GM06990 (cell line): ENCODE measurements around the gene ATG13.

Experiments used
- DNase-seq: peaks from one replicate; pipeline ENCODE4 v3.0.0-alpha.2; 2011; ENCODE audit not compliant: insufficient read length; ENCODE audit errors: extremely low read depth
- H3K27me3 ChIP-seq: replicated peaks from 2 replicates; pipeline ENCODE4 v1.6.0; 2011; ENCODE audit warnings: low read length; ENCODE audit not compliant: control insufficient read depth, insufficient read depth
- H3K36me3 ChIP-seq: 2 replicates; pipeline ENCODE4 v1.5.1; 2011; ENCODE audit warnings: low read length; ENCODE audit not compliant: control insufficient read depth, insufficient read depth
- H3K4me3 ChIP-seq: replicated peaks from 2 replicates; pipeline ENCODE4 v1.5.1; 2011; ENCODE audit warnings: low read depth, mild to moderate bottlenecking, control low read depth, low read length
- TF ChIP-seq, protein P1 (sequence below): IDR thresholded peaks from 2 replicates; pipeline ENCODE4 v1.5.1; 2011; ENCODE audit warnings: low read length, control low read depth, mild to moderate bottlenecking, inconsistent platforms; ENCODE audit not compliant: insufficient read depth, poor library complexity, severe bottlenecking

Gene ATG13

DNA sequence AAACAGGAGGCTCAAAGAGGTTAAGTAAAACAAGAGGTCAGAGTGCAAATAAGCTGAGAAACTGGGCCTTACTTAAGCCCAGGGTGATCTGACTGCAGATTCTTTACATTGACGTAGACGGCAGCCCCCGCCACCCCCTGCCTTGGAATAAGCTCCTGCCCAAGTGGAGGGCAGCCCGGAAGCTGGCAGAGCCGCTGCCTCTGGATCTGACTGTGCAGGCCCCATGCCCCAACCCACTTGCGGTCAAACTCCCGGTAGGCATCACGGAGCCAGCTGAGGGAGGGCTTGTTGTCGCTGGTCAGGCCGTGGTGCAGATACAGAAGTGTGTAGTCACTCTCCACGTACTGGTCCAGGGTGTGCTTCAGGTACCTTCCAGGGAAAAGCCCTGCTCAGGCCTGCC lies 64.5 kb downstream of the ATG13 start:
- no peak for DNase-seq
- Histone ChIP-seq H3K36me3 (peaks cover 19% of the 10 kb centered on the region), H3K4me3 (no peak overlapping the region), H3K27me3 (no peaks in the 10 kb centered on the region)
- TF ChIP-seq, protein P1, sequence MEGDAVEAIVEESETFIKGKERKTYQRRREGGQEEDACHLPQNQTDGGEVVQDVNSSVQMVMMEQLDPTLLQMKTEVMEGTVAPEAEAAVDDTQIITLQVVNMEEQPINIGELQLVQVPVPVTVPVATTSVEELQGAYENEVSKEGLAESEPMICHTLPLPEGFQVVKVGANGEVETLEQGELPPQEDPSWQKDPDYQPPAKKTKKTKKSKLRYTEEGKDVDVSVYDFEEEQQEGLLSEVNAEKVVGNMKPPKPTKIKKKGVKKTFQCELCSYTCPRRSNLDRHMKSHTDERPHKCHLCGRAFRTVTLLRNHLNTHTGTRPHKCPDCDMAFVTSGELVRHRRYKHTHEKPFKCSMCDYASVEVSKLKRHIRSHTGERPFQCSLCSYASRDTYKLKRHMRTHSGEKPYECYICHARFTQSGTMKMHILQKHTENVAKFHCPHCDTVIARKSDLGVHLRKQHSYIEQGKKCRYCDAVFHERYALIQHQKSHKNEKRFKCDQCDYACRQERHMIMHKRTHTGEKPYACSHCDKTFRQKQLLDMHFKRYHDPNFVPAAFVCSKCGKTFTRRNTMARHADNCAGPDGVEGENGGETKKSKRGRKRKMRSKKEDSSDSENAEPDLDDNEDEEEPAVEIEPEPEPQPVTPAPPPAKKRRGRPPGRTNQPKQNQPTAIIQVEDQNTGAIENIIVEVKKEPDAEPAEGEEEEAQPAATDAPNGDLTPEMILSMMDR, result no peak

DNA sequence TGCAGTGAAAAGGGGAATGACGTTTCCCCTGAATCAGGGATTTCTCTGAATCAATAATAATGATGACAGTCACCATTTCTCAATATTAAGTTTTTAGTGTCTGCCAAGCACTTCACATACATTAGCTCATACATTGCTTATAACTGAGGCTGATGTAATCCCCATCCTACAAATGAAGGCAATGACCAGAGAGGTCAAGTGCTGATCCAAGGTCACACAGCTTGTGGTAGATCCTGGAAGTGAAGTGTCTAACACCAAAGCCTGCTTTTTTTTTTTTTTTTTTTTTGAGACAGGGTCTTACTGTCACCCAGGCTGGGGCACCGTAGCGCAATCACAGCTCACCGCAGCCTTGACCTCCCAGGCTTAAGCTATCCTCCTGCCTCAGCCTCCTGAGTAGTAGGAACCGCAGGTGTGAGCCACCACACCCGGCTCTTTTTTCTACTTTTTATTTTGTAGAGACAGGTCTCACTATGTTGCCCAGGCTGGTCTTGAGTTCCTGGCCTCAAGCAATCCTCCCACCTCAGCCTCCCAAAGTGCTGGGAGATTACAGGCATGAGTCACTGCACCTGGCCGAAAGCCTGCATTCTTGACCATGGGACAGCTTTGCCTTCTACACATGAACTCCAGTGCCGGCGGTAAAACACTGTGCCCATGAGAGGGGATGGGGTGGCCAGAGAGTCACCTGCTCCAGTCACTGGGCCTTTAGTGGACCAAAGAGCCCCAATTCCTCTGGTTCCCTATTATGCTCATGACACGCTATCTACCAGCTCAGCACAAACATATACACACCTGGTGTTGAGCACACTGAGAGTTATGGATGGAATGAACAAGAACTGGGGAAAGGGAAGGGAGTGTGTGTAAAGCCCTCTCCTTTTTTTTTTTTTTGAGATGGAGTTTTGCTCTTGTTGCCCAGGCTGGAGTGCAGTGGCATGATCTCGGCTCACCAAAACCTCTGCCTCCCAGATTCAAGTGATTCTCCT lies 65.7 kb downstream of the ATG13 start:
- TF ChIP-seq, protein P1, result no peak
- H3K27me3 ChIP-seq, result no peaks in the 10 kb centered on the region
- no peak overlapping the region for H3K4me3 ChIP-seq
- DNase-seq, result no peak
- peaks cover 17% of the 10 kb centered on the region for H3K36me3 ChIP-seq

DNA sequence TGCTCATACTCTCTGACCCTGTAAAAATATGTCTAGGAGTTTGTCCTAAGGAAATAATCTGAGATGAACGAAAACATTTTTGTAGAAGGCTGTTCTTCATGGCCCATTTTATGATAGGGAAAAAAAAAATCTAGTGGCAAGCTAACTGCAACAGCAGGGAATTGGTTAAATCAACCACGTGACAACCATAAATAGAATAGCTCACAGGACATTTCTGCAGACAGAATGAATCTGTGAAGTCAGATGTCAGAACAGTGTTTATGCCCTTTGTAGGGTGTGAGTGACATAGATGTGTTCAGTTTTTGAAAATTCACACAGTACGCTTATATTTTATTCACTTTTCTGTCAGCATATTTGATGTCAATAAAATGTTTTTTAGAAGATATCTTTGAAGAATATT lies 67.0 kb downstream of the ATG13 start:
- Histone ChIP-seq H3K36me3 (peaks cover 12% of the 10 kb centered on the region), H3K4me3 (no peak overlapping the region), H3K27me3 (no peaks in the 10 kb centered on the region)
- TF ChIP-seq, protein P1, result no peak
- DNase-seq, result no peak

DNA sequence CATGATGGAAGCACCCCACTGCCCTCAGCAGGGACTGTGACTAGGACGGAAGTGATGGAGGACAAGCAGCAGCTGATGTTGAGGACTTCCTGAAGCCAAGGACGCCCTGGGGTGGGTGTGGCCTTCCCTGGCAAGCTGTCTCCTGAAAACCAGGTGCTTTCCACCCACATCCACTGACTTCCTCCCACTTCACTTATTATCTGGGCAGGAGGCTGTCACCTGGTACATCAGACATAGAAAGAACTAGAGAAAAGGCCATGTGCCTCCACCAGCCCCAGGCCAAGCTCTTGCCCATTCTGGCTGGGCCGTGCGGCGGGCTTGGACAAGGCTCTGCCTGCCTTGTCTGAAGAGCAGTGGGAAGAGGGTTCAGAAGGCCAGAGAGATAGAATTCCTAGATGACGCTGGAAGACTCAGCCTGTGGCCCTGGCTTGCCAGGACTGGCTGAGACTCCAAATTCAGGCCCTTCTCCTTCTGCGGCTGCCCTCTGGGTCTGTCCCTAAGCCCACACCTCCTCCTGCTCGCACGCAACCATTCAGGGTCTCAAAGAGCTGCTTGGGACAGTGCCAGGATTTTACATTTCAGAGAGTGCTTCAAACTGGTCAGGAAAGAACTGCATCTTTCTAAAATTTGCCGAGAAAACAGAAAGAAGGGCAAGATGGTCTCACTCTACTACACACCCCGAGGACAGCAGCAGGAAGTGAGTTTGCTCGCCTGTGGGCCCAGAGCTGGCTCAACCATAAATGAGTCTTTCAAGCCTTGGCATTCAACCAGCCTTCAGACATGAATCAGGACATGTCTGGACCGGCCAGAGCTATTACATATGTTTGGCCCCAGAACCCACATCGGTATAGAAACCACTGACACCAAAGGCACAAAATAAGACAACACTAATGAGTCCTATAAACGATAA lies 69.8 kb downstream of the ATG13 start:
- H3K27me3 ChIP-seq, result no peaks in the 10 kb centered on the region
- H3K36me3 ChIP-seq, result peaks cover 8% of the 10 kb centered on the region
- DNase-seq, result no peak
- TF ChIP-seq, protein P1, result no peak
- H3K4me3 ChIP-seq, result no peak overlapping the region

DNA sequence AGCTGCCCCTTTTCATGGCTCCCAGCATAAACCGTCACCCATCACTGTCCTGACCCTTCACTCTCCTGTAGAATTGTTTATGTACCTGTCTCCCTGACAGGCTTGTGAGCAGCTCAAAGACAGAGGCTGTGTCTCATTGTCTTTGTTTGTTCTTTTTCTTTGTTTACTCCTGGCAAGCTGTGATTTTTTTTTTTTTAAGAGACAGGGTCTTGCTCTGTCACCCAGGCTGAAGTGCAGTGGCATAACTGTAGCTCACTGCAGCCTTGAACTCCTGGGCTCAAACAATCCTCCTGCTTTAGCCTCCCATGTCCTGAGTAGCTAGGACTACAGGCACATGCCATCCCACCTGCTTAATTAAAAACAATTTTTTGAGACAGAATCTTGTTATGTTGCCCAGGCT lies 73.3 kb downstream of the ATG13 start:
- Histone ChIP-seq H3K4me3 (no peak overlapping the region), H3K36me3 (peaks cover 29% of the 10 kb centered on the region), H3K27me3 (no peaks in the 10 kb centered on the region)
- TF ChIP-seq, protein P1, result no peak
- no peak for DNase-seq
